IgD-negative memory B cell (primary cell): Measurements from ENCODE around the gene XPO6. TPM values are rescaled to one million over a fixed set of nuclear protein-coding genes. Genes with fewer than 3 reads are reported as not detected.

Source experiments
- H3K27ac Mint-ChIP-seq, 3 donors: one replicate each; pipeline ENCODE4 v1.8.0; 2020 to 2022; ENCODE audit warnings: mild to moderate bottlenecking in 3 of 3, mixed read lengths in 3 of 3, moderate library complexity in 1 of 3
- H3K27me3 Mint-ChIP-seq: one replicate; pipeline ENCODE4 v1.8.0; 2021; ENCODE audit warnings: mixed read lengths
- H3K36me3 Mint-ChIP-seq: one replicate; pipeline ENCODE4 v1.8.0; 2020; ENCODE audit warnings: mild to moderate bottlenecking, mixed read lengths
- H3K4me1 Mint-ChIP-seq, 3 donors: one replicate each; pipeline ENCODE4 v1.8.0; 2020 to 2022; ENCODE audit warnings: mixed read lengths in 3 of 3, mild to moderate bottlenecking in 1 of 3
- H3K4me3 Mint-ChIP-seq, 4 donors: one replicate each; pipeline ENCODE4 v1.8.0; 2020 to 2022; ENCODE audit warnings: mild to moderate bottlenecking in 4 of 4, mixed read lengths in 4 of 4, moderate library complexity in 3 of 4
- H3K9me3 Mint-ChIP-seq, 3 donors: one replicate each; pipeline ENCODE4 v1.8.0; 2020 to 2021; ENCODE audit warnings: mixed read lengths in 3 of 3, mild to moderate bottlenecking in 1 of 3
- polyA plus RNA-seq: library from polyadenylated mRNA; unstranded; fragments of 300-500 nt; fragmentation: Illumina TruSeq; gene quantifications from one replicate; pipeline ENCODE4 v1.2.3, GENCODE V29; 2021

The XPO6 gene
- polyA plus RNA-seq, 1 donor from 2014 or later, result 86.1 TPM

DNA sequence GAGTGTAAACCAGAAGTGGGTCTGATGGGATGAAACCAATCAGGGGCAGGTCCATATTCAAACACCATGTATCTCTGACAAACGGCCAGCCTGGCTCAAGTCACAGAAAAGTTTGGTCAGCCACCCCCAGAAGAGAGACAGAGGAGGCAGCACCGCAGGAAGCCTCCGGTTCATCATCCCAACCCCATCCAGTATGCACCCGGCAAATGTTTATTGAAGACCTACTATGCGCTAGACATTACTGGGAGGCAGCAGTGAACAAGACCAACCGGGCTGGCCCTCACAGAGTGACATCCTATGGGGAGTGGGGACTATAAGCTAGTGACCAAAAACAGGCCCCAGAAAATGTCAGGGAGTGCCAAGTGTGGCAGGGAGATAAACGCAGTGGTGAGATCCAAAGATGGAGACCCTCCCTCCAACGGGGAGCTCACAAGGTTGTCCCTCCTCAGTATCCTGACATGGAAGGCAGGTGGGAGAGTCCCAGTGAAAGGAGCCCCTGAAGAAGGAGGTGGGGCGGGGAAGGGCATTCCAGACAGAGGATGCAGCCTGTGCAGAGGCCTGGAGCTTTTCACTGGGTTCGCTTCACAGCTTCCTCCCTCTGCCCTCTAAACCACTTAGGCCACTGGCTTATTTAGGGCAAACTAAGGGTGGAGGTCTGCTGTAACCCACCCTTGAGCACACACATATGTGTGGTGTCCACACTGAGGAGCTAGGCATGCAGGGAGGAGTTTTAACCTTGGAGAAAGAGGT, 150.2 kb downstream of the XPO6 start:
- peaks cover 53% of the 10 kb centered on the region for H3K27me3 Mint-ChIP-seq
- H3K27ac Mint-ChIP-seq, result no peak overlapping the region
- H3K9me3 Mint-ChIP-seq, result peaks cover 0 to 1% (median 0%) of the 10 kb centered on the region in 3 donors
- H3K36me3 Mint-ChIP-seq, result peaks cover 2% of the 10 kb centered on the region
- peaks cover 0 to 5% (median 1%) of the 10 kb centered on the region in 3 donors for H3K4me1 Mint-ChIP-seq
- peak overlapping the region in 1 of 4 donors; percentile 14 for H3K4me3 Mint-ChIP-seq

DNA sequence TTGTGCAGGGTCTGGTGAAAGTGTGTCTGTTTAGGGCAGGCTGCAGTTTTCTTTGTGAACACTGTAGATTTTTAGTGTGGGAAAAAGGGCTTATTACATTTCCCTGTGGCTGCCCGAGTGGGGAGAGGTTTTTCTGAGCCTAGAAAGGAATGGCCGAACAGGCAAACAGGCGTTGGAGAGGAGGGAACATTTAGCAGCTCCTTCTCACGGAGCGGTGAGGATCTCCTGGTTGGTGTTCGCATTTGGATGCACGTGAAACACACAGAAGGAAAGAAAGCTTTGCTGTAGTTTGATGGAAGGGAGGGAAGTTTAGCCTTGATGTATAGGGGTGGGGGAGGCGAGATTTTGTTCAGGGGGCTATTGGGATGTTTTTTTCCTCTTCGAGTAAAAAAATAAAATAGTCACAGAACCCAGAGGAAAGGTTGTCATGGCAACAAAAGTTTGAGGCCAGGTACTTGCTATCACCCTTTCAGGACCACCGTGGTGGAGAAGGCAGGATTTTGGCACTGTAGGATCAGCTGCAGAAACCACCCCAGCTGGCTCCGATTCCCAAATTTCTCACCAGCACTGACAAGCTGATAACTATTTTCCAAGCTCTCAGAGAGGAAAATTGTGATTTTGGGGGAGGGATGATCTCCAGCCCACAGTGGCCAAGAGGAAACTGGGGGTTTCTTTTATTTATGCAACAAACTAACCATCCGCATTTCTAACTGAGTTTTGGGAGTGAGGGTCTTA, 151.8 kb downstream of the XPO6 start:
- Mint-ChIP-seq H3K36me3 (peaks cover 2% of the 10 kb centered on the region), H3K4me1 (peaks cover 0 to 5% (median 1%) of the 10 kb centered on the region in 3 donors), H3K27me3 (peaks cover 47% of the 10 kb centered on the region), H3K9me3 (peaks cover 0 to 1% (median 0%) of the 10 kb centered on the region in 3 donors), H3K4me3 (no peak overlapping the region), H3K27ac (no peak overlapping the region)

DNA sequence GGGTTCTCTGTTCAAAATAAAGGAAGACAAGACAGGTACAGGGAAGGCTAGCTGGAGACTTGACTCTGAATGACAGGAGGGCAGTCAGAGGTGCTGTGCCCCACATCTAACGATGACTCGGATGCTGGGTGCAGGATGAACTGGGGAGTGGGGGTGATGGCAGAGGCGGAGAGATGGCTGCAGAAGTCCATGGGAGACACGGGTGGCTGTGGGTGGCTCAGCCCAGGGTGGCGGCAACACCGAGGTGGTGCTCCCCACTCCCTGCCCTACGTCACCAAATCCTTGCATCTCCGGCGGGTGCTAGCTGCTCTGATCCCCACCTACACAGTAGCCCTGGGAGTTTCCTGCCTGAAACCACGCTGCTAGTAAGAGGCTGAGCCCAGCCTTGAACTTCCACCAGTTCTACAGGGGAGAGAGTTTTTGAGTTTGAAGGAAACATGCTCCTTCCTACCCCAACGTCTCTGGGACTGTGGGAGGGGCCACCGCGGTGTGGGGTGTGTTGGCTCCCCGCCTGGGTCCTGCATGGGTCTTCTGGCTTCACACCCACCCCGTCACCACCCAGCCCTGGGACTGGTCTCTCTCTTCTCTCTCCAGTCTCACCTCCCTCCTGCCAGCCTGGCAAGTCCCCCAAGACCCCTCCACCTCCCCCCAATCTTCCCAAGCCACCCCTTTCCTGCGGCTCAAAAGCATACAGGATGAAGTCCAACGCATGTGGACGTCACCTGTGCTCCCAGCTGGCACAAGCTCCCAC, 152.8 kb downstream of the XPO6 start:
- Mint-ChIP-seq H3K36me3 (peaks cover 2% of the 10 kb centered on the region), H3K27me3 (peaks cover 46% of the 10 kb centered on the region), H3K27ac (no peak overlapping the region), H3K4me3 (no peak overlapping the region), H3K4me1 (peaks cover 0 to 5% (median 1%) of the 10 kb centered on the region in 3 donors), H3K9me3 (peaks cover 0 to 1% (median 0%) of the 10 kb centered on the region in 3 donors)

DNA sequence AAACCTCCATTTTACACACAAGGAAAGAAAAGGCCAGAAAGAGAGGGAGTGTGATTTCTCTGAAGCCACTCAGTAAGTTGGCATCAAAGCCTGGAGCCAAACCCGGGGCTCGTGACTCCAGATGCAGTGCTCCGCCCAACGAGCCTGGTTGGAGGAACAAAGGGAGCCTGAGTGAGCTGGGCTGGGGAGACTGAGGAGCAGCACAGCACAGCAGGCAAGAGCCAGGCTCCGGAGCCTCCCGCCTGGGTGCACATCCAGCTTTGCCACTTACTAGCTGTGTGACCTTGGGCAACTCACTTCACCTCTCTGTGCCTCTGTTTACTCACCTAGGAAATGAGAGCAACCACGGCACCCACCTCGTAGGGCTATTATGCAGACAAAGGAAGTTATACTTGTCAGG, 153.8 kb downstream of the XPO6 start:
- Mint-ChIP-seq H3K27ac (peak overlapping the region in 1 of 3 donors; percentile 52), H3K4me1 (peaks cover 0 to 5% (median 1%) of the 10 kb centered on the region in 3 donors), H3K4me3 (no peak overlapping the region), H3K9me3 (peaks cover 0 to 1% (median 0%) of the 10 kb centered on the region in 3 donors), H3K27me3 (peaks cover 46% of the 10 kb centered on the region), H3K36me3 (peaks cover 2% of the 10 kb centered on the region)

DNA sequence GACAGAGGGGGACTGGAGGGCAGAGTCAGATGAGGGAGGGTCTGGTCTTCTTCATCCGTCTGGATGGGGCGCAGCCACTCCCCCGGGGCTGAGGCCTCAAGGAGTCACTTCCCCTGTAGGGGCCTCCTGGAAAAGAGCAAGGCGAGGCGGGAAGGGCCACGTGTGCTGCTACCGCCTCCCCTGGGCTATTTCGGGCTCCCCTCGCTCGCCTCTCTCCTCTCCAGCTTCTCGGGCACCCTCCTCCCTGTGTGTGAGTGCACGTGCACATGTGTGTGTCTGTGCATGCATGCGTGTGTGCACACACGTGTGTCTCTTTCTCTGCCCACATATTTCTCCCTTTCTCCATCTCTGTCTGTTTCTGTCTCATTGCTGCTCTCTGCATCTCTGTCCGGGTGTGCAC, 158.3 kb downstream of the XPO6 start:
- peaks cover 0 to 5% (median 3%) of the 10 kb centered on the region in 3 donors for H3K9me3 Mint-ChIP-seq
- no peak overlapping the region for H3K27ac Mint-ChIP-seq
- peaks cover 19% of the 10 kb centered on the region for H3K27me3 Mint-ChIP-seq
- no peaks in the 10 kb centered on the region for H3K4me1 Mint-ChIP-seq
- no peak overlapping the region for H3K4me3 Mint-ChIP-seq
- H3K36me3 Mint-ChIP-seq, result no peaks in the 10 kb centered on the region

DNA sequence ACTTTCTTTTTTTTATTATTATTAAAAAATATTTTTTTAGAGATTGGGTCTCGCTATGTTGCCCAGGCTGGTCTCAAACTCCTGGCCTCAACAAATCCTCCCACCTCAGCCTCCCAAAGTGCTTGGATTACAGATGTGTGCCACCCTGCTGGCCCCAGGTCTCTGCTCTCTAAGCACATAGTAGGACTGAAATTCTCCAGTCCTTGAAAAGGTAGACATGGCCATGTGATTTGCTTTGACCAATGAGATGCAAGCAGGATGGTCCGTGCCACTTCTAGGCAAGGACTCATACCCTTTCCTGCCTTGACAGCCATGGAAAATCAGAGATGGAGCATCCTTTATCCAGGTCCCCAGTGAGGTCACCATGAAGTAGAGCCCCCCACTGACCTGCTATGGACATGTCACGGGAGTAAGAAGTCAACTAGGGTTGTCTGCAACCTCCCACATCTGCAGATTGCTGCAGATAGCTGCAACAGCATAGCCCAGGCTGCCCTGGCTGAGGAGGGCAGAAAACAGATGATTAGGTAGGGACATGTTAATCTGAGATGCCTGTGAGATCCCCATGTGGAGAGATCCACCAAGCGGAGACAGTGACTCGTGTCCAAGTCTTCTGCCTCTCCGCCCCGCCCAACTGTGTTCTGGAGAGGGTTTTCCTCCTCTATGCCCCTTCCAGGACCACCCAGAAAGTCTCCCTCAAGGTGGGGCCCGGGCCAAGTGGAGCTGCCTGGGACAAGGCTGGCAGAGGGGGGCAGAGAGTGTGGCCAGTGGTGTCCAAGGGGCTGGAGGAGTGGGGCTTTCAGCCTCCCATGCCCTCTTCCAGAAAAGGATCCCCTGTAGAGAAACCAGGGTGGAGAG, 159.3 kb downstream of the XPO6 start:
- no peak overlapping the region for H3K27ac Mint-ChIP-seq
- no peak overlapping the region for H3K4me3 Mint-ChIP-seq
- peaks cover 0 to 6% (median 3%) of the 10 kb centered on the region in 3 donors for H3K9me3 Mint-ChIP-seq
- H3K36me3 Mint-ChIP-seq, result peaks cover under 1% of the 10 kb centered on the region
- peaks cover 16% of the 10 kb centered on the region for H3K27me3 Mint-ChIP-seq
- H3K4me1 Mint-ChIP-seq, result no peaks in the 10 kb centered on the region

DNA sequence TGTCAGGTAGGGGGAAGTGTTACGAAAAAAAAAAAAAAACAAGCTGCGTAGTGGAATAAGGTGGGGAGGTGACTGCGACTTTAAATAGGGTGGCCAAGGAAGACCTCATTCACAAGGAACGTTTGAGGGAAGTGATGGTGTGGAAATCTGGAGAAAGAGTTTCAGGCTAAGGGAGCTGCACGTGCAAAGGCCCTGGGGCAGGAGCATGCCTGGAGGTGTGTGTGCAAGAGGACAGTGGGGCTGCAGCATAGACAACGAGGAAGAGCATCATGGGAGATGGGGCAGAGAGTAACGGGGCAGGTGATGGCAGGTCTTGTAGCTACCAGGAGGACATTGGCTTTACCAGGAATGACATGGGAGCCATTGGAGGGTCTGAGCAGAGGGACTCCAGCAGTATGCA, 160.3 kb downstream of the XPO6 start:
- Mint-ChIP-seq H3K36me3 (peaks cover 6% of the 10 kb centered on the region), H3K27me3 (peaks cover 16% of the 10 kb centered on the region), H3K9me3 (peaks cover 0 to 10% (median 6%) of the 10 kb centered on the region in 3 donors), H3K4me3 (no peak overlapping the region), H3K27ac (no peak overlapping the region), H3K4me1 (no peaks in the 10 kb centered on the region)

Other genes starting within 250 kb of the XPO6 start
- not detected for gene GSG1L, start 148.3 kb downstream of the XPO6 start, polyA plus RNA-seq
- gene SBK1, start 80.6 kb upstream of the XPO6 start, polyA plus RNA-seq, result 0.68 TPM
- gene NPIPB6, start 151.5 kb upstream of the XPO6 start, polyA plus RNA-seq, result 0.29 TPM
- gene EIF3CL, start 191.9 kb upstream of the XPO6 start, polyA plus RNA-seq, result 22.3 TPM